ENCODE measurements around the gene CALCR. TPM values are rescaled to one million over a fixed set of nuclear protein-coding genes. Genes with fewer than 3 reads are reported as not detected.

The CALCR gene
- total and polyA plus RNA-seq, 9 of the 15 experiments (the other 6 are each of a cell fraction or from before 2014, with no cell fraction given) = 0.04 to 0.14 (median 0.09) TPM; not detected in 3

DNA sequence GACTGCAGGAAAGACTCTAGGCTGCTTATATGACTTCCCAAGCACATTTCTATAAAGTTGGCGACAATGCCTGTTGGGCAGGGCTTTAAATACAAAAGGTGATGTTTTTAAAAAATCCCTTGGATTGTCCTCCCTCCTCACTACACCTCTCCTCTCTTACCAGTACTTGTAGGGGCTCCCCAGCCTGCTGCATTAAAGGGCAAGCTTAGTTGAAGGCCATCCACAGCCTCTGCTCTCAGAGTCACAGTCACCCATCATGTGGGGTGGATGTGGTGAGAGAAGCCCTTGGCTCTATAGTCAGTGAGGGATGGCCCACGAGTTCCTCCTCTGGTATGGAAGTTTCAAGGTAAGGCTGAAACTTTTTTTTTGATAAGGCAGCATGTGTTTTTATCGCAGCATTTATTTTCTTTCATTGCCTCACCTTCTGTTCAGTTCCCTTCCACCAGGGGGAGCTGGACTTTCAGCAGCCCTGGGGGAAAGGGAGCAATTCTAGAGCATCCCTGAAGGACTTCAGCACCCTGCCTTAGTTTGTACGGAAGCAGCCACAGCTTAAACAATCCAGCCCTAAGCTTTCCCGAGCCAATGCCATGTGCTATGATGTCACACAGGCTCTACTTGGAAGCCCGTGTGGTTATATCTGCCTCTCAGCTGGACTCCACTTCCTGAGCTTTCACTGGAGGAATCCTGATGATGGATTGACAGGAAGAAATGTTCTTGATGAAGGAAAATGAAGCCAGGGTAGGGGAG, 131.9 kb downstream of the CALCR start:
- no peak overlapping the region for H3K9ac ChIP-seq (ENCODE audit: insufficient read depth in 1 of 2, low read depth in 2 of 2, low read length in 2 of 2)
- H3K36me3 ChIP-seq (ENCODE audit: control insufficient read depth, insufficient read depth, low read length) = no peaks in the 10 kb centered on the region
- ATAC-seq (peak; percentile 94), DNase-seq (ENCODE audit: extremely low read depth in 1 of 4, low spot score in 3 of 4) (peak; percentile 57 to 69 (median 65)), FAIRE-seq (peak; percentile 63)
- no peak overlapping the region for H3K4me2 ChIP-seq (ENCODE audit: insufficient read depth, low read length)
- in situ Hi-C loops (cut with MboI) = no loop called here
- intact Hi-C loops (cut with micrococcal nuclease) = loop anchor here (1.0 to 10.0 kb wide), 3 partner anchors 109 to 642 kb away; no protein-coding TSS in a partner anchor
- ChIA-PET POLR2A (interaction anchor here (0.7 to 1.7 kb wide), 3 partner anchors 15 to 131 kb away, joined by 3 to 4 read pairs (median 3); no protein-coding TSS in a partner anchor), CTCF (ENCODE audit: low intra/inter-chr PET ratio) (interaction anchor here (0.6 to 1.5 kb wide), 3 partner anchors 109 to 645 kb away, joined by 5 read pairs; no protein-coding TSS in a partner anchor)
- no peaks in the 10 kb centered on the region for H3K9me1 ChIP-seq (ENCODE audit: control insufficient read depth, insufficient read depth, low read length)
- no peaks in the 10 kb centered on the region for H3K9me3 ChIP-seq (replicated peaks; ENCODE audit: control insufficient read depth, insufficient read depth, low read depth, low read length)
- H3K4me1 ChIP-seq (replicated peaks in 1 of 2; ENCODE audit: control insufficient read depth in 2 of 2, insufficient read depth in 2 of 2, low read length in 2 of 2) = no peaks in the 10 kb centered on the region
- H3K27me3 ChIP-seq (ENCODE audit: control insufficient read depth in 2 of 2, insufficient read depth in 2 of 2, low read length in 2 of 2) = no peaks in the 10 kb centered on the region
- no peak overlapping the region for H3K27ac ChIP-seq (ENCODE audit: extremely low read depth, low read depth, low read length)
- H3K79me2 ChIP-seq (ENCODE audit: control insufficient read depth, insufficient read depth, low read length) = no peaks in the 10 kb centered on the region
- no peak overlapping the region for H3K4me3 ChIP-seq
- no peak overlapping the region for H2AFZ ChIP-seq (ENCODE audit: low read depth, low read length)
- no peaks in the 10 kb centered on the region for H4K20me1 ChIP-seq (replicated peaks; ENCODE audit: control insufficient read depth, insufficient read depth, low read length)
- 1% methylated on average over 6 of the region's 6 CpGs for WGBS (ENCODE audit: insufficient coverage, low coverage, missing lambda C conversion rate)
- no TSS peak for BruUV-seq (replicated peaks)
- TF ChIP-seq ZNF79 (CRISPR knock-in tag; IDR thresholded peaks at IDR 0.05; ENCODE audit: low read depth) (no peak), PHB2 (IDR thresholded peaks at IDR 0.05; ENCODE audit: low read depth) (no peak), KLF10 (CRISPR knock-in tag; IDR thresholded peaks at IDR 0.05) (no peak), FOXK1 (CRISPR knock-in tag; IDR thresholded peaks at IDR 0.05; ENCODE audit: borderline replicate concordance) (no peak), RFX1 (IDR thresholded peaks at IDR 0.05) (no peak), SMC3 (conservative IDR thresholded peaks at IDR 0.05; ENCODE audit: insufficient read depth, low read depth, low read length) (peak; percentile 56), BRF1 (IDR thresholded peaks at IDR 0.05; ENCODE audit: borderline replicate concordance, extremely low read depth, insufficient read length) (no peak)
- TF ChIP-seq, protein P1, sequence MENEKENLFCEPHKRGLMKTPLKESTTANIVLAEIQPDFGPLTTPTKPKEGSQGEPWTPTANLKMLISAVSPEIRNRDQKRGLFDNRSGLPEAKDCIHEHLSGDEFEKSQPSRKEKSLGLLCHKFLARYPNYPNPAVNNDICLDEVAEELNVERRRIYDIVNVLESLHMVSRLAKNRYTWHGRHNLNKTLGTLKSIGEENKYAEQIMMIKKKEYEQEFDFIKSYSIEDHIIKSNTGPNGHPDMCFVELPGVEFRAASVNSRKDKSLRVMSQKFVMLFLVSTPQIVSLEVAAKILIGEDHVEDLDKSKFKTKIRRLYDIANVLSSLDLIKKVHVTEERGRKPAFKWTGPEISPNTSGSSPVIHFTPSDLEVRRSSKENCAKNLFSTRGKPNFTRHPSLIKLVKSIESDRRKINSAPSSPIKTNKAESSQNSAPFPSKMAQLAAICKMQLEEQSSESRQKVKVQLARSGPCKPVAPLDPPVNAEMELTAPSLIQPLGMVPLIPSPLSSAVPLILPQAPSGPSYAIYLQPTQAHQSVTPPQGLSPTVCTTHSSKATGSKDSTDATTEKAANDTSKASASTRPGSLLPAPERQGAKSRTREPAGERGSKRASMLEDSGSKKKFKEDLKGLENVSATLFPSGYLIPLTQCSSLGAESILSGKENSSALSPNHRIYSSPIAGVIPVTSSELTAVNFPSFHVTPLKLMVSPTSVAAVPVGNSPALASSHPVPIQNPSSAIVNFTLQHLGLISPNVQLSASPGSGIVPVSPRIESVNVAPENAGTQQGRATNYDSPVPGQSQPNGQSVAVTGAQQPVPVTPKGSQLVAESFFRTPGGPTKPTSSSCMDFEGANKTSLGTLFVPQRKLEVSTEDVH (IDR thresholded peaks at IDR 0.05; ENCODE audit: low read depth, partially characterized antibody) = no peak
- TF ChIP-seq, protein P2, sequence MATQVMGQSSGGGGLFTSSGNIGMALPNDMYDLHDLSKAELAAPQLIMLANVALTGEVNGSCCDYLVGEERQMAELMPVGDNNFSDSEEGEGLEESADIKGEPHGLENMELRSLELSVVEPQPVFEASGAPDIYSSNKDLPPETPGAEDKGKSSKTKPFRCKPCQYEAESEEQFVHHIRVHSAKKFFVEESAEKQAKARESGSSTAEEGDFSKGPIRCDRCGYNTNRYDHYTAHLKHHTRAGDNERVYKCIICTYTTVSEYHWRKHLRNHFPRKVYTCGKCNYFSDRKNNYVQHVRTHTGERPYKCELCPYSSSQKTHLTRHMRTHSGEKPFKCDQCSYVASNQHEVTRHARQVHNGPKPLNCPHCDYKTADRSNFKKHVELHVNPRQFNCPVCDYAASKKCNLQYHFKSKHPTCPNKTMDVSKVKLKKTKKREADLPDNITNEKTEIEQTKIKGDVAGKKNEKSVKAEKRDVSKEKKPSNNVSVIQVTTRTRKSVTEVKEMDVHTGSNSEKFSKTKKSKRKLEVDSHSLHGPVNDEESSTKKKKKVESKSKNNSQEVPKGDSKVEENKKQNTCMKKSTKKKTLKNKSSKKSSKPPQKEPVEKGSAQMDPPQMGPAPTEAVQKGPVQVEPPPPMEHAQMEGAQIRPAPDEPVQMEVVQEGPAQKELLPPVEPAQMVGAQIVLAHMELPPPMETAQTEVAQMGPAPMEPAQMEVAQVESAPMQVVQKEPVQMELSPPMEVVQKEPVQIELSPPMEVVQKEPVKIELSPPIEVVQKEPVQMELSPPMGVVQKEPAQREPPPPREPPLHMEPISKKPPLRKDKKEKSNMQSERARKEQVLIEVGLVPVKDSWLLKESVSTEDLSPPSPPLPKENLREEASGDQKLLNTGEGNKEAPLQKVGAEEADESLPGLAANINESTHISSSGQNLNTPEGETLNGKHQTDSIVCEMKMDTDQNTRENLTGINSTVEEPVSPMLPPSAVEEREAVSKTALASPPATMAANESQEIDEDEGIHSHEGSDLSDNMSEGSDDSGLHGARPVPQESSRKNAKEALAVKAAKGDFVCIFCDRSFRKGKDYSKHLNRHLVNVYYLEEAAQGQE (IDR thresholded peaks at IDR 0.05; ENCODE audit: borderline replicate concordance) = peak; percentile 43; the same call in 1 of the 2 replicates
- TF ChIP-seq, protein P2 (CRISPR knock-in tag; IDR thresholded peaks at IDR 0.05; ENCODE audit: low read depth) = no peak

Measured in K562 (cell line).